Immature natural killer cell (primary cell): Measurements from ENCODE around the gene IGFBP1. TPM values are rescaled to one million over a fixed set of nuclear protein-coding genes. Genes with fewer than 3 reads are reported as not detected.

Source experiments
- DNase-seq, 3 donors: peaks; one replicate each; pipeline ENCODE4 v3.0.0; 2022; ENCODE audit warnings: mixed read lengths in 1 of 3
- H3K27ac Mint-ChIP-seq, 6 donors: one replicate each; pipeline ENCODE4 v1.8.0; 2020; ENCODE audit warnings: mixed read lengths in 6 of 6, mild to moderate bottlenecking in 5 of 6, inconsistent platforms in 4 of 6, moderate library complexity in 3 of 6
- H3K27me3 Mint-ChIP-seq, 3 donors: one replicate each; pipeline ENCODE4 v1.8.0; 2020 to 2021; ENCODE audit warnings: low read depth in 3 of 3, mild to moderate bottlenecking in 3 of 3, mixed read lengths in 3 of 3, moderate library complexity in 3 of 3, inconsistent platforms in 1 of 3
- H3K36me3 Mint-ChIP-seq, 3 donors: one replicate each; pipeline ENCODE4 v1.8.0; 2020; ENCODE audit warnings: mixed read lengths in 3 of 3, inconsistent platforms in 2 of 3, mild to moderate bottlenecking in 2 of 3
- H3K4me1 Mint-ChIP-seq, 2 donors: one replicate each; pipeline ENCODE4 v1.8.0; 2020; ENCODE audit warnings: inconsistent platforms in 2 of 2, mild to moderate bottlenecking in 2 of 2, mixed read lengths in 2 of 2, moderate library complexity in 1 of 2
- H3K4me3 Mint-ChIP-seq, 5 donors: one replicate each; pipeline ENCODE4 v1.8.0; 2020; ENCODE audit warnings: mild to moderate bottlenecking in 5 of 5, mixed read lengths in 5 of 5, inconsistent platforms in 3 of 5, moderate library complexity in 3 of 5
- H3K9me3 Mint-ChIP-seq, 6 donors: one replicate each; pipeline ENCODE4 v1.8.0; 2020; ENCODE audit warnings: mild to moderate bottlenecking in 6 of 6, mixed read lengths in 6 of 6, inconsistent platforms in 4 of 6, moderate library complexity in 3 of 6
- polyA plus RNA-seq, 3 donors: library from polyadenylated mRNA; unstranded; fragments of 300-500 nt; fragmentation: Illumina TruSeq; gene quantifications; one replicate each; pipeline ENCODE4 v1.2.3, GENCODE V29; 2021

IGFBP1 gene
- polyA plus RNA-seq, 3 donors from 2014 or later: not detected

- Mint-ChIP-seq H3K36me3 (peaks cover 0 to 2% (median 0%) of the 10 kb centered on the region in 3 donors), H3K4me1 (peaks cover 15 to 29% of the 10 kb centered on the region in 2 donors), H3K9me3 (peaks cover 0 to 2% (median 0%) of the 10 kb centered on the region in 6 donors), H3K27ac (peak within 1 kb of the TSS in 3 of 6 donors; percentile 40 to 82 (median 76)), H3K4me3 (peak within 1 kb of the TSS; percentile 5 to 77 (median 69)), H3K27me3 (peaks cover 3 to 18% (median 12%) of the 10 kb centered on the region in 3 donors)
- DNase-seq: peak in 1 of 3 donors; percentile 52
These were observed 32.5 kb downstream of the IGFBP1 start, which contains the start of gene IGFBP3 for GRCh38 chr7:45920502-45921380. Gene IGFBP3, minus strand, starts transcription at chr7:45921272. Its CDS starts 132 bp downstream, at chr7:45921140.

GRCh38 chr7:45921381-45921698, 33.1 kb downstream of the IGFBP1 start:
- Mint-ChIP-seq H3K4me1 (peaks cover 15 to 29% of the 10 kb centered on the region in 2 donors), H3K4me3 (peak overlapping the region in 4 of 5 donors; percentile 23 to 76 (median 52)), H3K36me3 (no peaks in the 10 kb centered on the region), H3K27me3 (peaks cover 3 to 18% (median 12%) of the 10 kb centered on the region in 3 donors), H3K9me3 (peaks cover 0 to 2% (median 0%) of the 10 kb centered on the region in 6 donors), H3K27ac (peak overlapping the region in 1 of 6 donors; percentile 22)
- DNase-seq: no peak

GRCh38 chr7:45921699-45922519, 33.6 kb downstream of the IGFBP1 start:
- H3K27ac Mint-ChIP-seq: peak overlapping the region in 3 of 6 donors; percentile 37 to 82 (median 76)
- H3K4me1 Mint-ChIP-seq: peaks cover 15 to 29% of the 10 kb centered on the region in 2 donors
- peak overlapping the region; percentile 5 to 76 (median 69) for H3K4me3 Mint-ChIP-seq
- H3K9me3 Mint-ChIP-seq: peaks cover 0 to 2% (median 0%) of the 10 kb centered on the region in 6 donors
- H3K36me3 Mint-ChIP-seq: no peaks in the 10 kb centered on the region
- peak in 2 of 3 donors; percentile 20 to 42 for DNase-seq
- H3K27me3 Mint-ChIP-seq: peaks cover 3 to 18% (median 12%) of the 10 kb centered on the region in 3 donors

GRCh38 chr7:45922810-45923209, 34.5 kb downstream of the IGFBP1 start:
- peak overlapping the region in 3 of 6 donors; percentile 37 to 82 (median 76) for H3K27ac Mint-ChIP-seq
- H3K9me3 Mint-ChIP-seq: peaks cover 0 to 2% (median 0%) of the 10 kb centered on the region in 6 donors
- peaks cover 15 to 31% of the 10 kb centered on the region in 2 donors for H3K4me1 Mint-ChIP-seq
- peaks cover 1 to 16% (median 9%) of the 10 kb centered on the region in 3 donors for H3K27me3 Mint-ChIP-seq
- DNase-seq: no peak
- peak overlapping the region; percentile 12 to 76 (median 69) for H3K4me3 Mint-ChIP-seq
- no peaks in the 10 kb centered on the region for H3K36me3 Mint-ChIP-seq

GRCh38 chr7:45923290-45923689, 35.0 kb downstream of the IGFBP1 start:
- peaks cover 0 to 2% (median 0%) of the 10 kb centered on the region in 6 donors for H3K9me3 Mint-ChIP-seq
- peak overlapping the region in 4 of 5 donors; percentile 49 to 76 (median 70) for H3K4me3 Mint-ChIP-seq
- peak overlapping the region in 2 of 6 donors; percentile 76 to 82 for H3K27ac Mint-ChIP-seq
- peaks cover 15 to 31% of the 10 kb centered on the region in 2 donors for H3K4me1 Mint-ChIP-seq
- no peaks in the 10 kb centered on the region for H3K36me3 Mint-ChIP-seq
- peak; percentile 17 to 52 (median 26) for DNase-seq
- H3K27me3 Mint-ChIP-seq: peaks cover 0 to 13% (median 9%) of the 10 kb centered on the region in 3 donors

GRCh38 chr7:45923818-45924217, 35.5 kb downstream of the IGFBP1 start:
- peaks cover 15 to 31% of the 10 kb centered on the region in 2 donors for H3K4me1 Mint-ChIP-seq
- no peak for DNase-seq
- peaks cover 0 to 2% (median 0%) of the 10 kb centered on the region in 6 donors for H3K9me3 Mint-ChIP-seq
- no peaks in the 10 kb centered on the region for H3K36me3 Mint-ChIP-seq
- H3K27ac Mint-ChIP-seq: no peak overlapping the region
- H3K27me3 Mint-ChIP-seq: peaks cover 0 to 13% (median 9%) of the 10 kb centered on the region in 3 donors
- H3K4me3 Mint-ChIP-seq: no peak overlapping the region

- peaks cover 0 to under 1% (median 0%) of the 10 kb centered on the region in 6 donors for H3K9me3 Mint-ChIP-seq
- peaks cover 3 to 13% (median 9%) of the 10 kb centered on the region in 3 donors for H3K27me3 Mint-ChIP-seq
- no peaks in the 10 kb centered on the region for H3K36me3 Mint-ChIP-seq
- no peak overlapping the region for H3K4me3 Mint-ChIP-seq
- no peak for DNase-seq
- no peak overlapping the region for H3K27ac Mint-ChIP-seq
- H3K4me1 Mint-ChIP-seq: peaks cover 15 to 29% of the 10 kb centered on the region in 2 donors
These were observed 36.0 kb downstream of the IGFBP1 start for GRCh38 chr7:45924283-45924682.

GRCh38 chr7:45927721-45928120, 39.4 kb downstream of the IGFBP1 start:
- peaks cover 0 to under 1% (median 0%) of the 10 kb centered on the region in 6 donors for H3K9me3 Mint-ChIP-seq
- no peak for DNase-seq
- H3K4me3 Mint-ChIP-seq: peak overlapping the region in 4 of 5 donors; percentile 18 to 82 (median 68)
- no peaks in the 10 kb centered on the region for H3K36me3 Mint-ChIP-seq
- peaks cover 2 to 11% (median 3%) of the 10 kb centered on the region in 3 donors for H3K27me3 Mint-ChIP-seq
- peak overlapping the region in 1 of 6 donors; percentile 83 for H3K27ac Mint-ChIP-seq
- peaks cover 8 to 10% of the 10 kb centered on the region in 2 donors for H3K4me1 Mint-ChIP-seq

GRCh38 chr7:45930967-45931366, 42.7 kb downstream of the IGFBP1 start:
- H3K4me1 Mint-ChIP-seq: peaks cover 0 to 3% of the 10 kb centered on the region in 2 donors
- DNase-seq: no peak
- no peaks in the 10 kb centered on the region for H3K36me3 Mint-ChIP-seq
- H3K9me3 Mint-ChIP-seq: peaks cover 0 to 4% (median 0%) of the 10 kb centered on the region in 6 donors
- peaks cover 0 to 9% (median 6%) of the 10 kb centered on the region in 3 donors for H3K27me3 Mint-ChIP-seq
- H3K4me3 Mint-ChIP-seq: no peak overlapping the region
- H3K27ac Mint-ChIP-seq: no peak overlapping the region

GRCh38 chr7:45937301-45937700, 49.0 kb downstream of the IGFBP1 start:
- Mint-ChIP-seq H3K9me3 (peaks cover 0 to 16% (median 4%) of the 10 kb centered on the region in 6 donors), H3K4me3 (no peak overlapping the region), H3K4me1 (peaks cover 29 to 33% of the 10 kb centered on the region in 2 donors), H3K36me3 (no peaks in the 10 kb centered on the region), H3K27me3 (peaks cover 5 to 15% (median 15%) of the 10 kb centered on the region in 3 donors), H3K27ac (no peak overlapping the region)
- DNase-seq: no peak

GRCh38 chr7:45937862-45938261, 49.6 kb downstream of the IGFBP1 start:
- peaks cover 33% of the 10 kb centered on the region in 2 donors for H3K4me1 Mint-ChIP-seq
- peaks cover 5 to 15% (median 12%) of the 10 kb centered on the region in 3 donors for H3K27me3 Mint-ChIP-seq
- no peak overlapping the region for H3K4me3 Mint-ChIP-seq
- no peak for DNase-seq
- H3K27ac Mint-ChIP-seq: no peak overlapping the region
- H3K36me3 Mint-ChIP-seq: no peaks in the 10 kb centered on the region
- H3K9me3 Mint-ChIP-seq: peaks cover 0 to 16% (median 4%) of the 10 kb centered on the region in 6 donors

GRCh38 chr7:45938626-45939302, 50.5 kb downstream of the IGFBP1 start:
- Mint-ChIP-seq H3K36me3 (no peaks in the 10 kb centered on the region), H3K4me3 (peak overlapping the region in 3 of 5 donors; percentile 36 to 51 (median 45)), H3K27me3 (peaks cover 5 to 12% (median 9%) of the 10 kb centered on the region in 3 donors), H3K9me3 (peaks cover 0 to 16% (median 4%) of the 10 kb centered on the region in 6 donors), H3K27ac (peak overlapping the region in 2 of 6 donors; percentile 46 to 71), H3K4me1 (peaks cover 33 to 35% of the 10 kb centered on the region in 2 donors)
- DNase-seq: no peak
